Activated CD8-positive, alpha-beta memory T cell treated with anti-CD3 and anti-CD28 coated beads, Interleukin-2, amount 10 ng/mL, durations not matched to agents 7 days and 5 days (primary cell): ENCODE results near the gene SNRPA. TPM values are rescaled to one million over a fixed set of nuclear protein-coding genes. Genes with fewer than 3 reads are reported as not detected.

ENCODE experiments used
- ATAC-seq: fragments of 150-1000 bp; cut with Tn5 transposase; one replicate; pipeline ENCODE4 v1.10.0; 2021; ENCODE audit warnings: moderate library complexity
- CTCF ChIA-PET: fragments of 350-600 bp; sonication (Branson Sonifier 250); formaldehyde crosslinking; loops from one replicate; lab custom pipeline; 2021; ENCODE audit warnings: antibody characterized with exemption; lab: Charles Lee
- DNase-seq: peaks from one replicate; pipeline ENCODE4 v3.0.0-alpha.2; 2020
- H3K27ac Mint-ChIP-seq: one replicate; pipeline ENCODE4 v1.8.0; 2021; ENCODE audit warnings: mild to moderate bottlenecking, mixed read lengths
- H3K27me3 Mint-ChIP-seq: one replicate; pipeline ENCODE4 v1.8.0; 2021; ENCODE audit warnings: mixed read lengths
- H3K36me3 Mint-ChIP-seq: one replicate; pipeline ENCODE4 v1.8.0; 2021; ENCODE audit warnings: mild to moderate bottlenecking, mixed read lengths
- H3K4me1 Mint-ChIP-seq: one replicate; pipeline ENCODE4 v1.8.0; 2021; ENCODE audit warnings: mixed read lengths
- H3K4me3 Mint-ChIP-seq: one replicate; pipeline ENCODE4 v1.8.0; 2021; ENCODE audit warnings: mild to moderate bottlenecking, moderate library complexity, mixed read lengths
- H3K9me3 Mint-ChIP-seq: one replicate; pipeline ENCODE4 v1.8.0; 2022; ENCODE audit warnings: low read depth, mixed read lengths
- total RNA-seq, 2 experiments: library from RNA; stranded (reverse); gene quantifications; one replicate each; pipeline ENCODE4 v1.2.3, GENCODE V29; 2021

Gene SNRPA
- total RNA-seq, 2 experiments from 2014 or later, result 176 to 193 TPM

- no peaks in the 10 kb centered on the region for H3K27me3 Mint-ChIP-seq
- peaks cover 10% of the 10 kb centered on the region for H3K36me3 Mint-ChIP-seq
- CTCF ChIA-PET, result interaction anchor here (1.2 to 2.1 kb wide), 9 partner anchors 25 to 103 kb away, joined by 3 to 14 read pairs (median 5); partner anchors contain the start of genes ACTMAP, EGLN2, NUMBL and RAB4B
- ATAC-seq, result peak; percentile 4
- peaks cover 66% of the 10 kb centered on the region for H3K4me1 Mint-ChIP-seq
- H3K9me3 Mint-ChIP-seq, result no peaks in the 10 kb centered on the region
- peak overlapping the region; percentile 96 for H3K27ac Mint-ChIP-seq
- DNase-seq, result peak; percentile 73
- H3K4me3 Mint-ChIP-seq, result peak overlapping the region; percentile 94
Observed at GRCh38 chr19:40716031-40716481, 34.9 kb upstream of the SNRPA start.

GRCh38 chr19:40716482-40717324 lies 34.3 kb upstream of the SNRPA start, which contains the start of the genes COQ8B and ITPKC:
TSS of gene COQ8B (minus strand) at chr19:40716886. CDS start at chr19:40714632, 2,254 bp downstream.
TSS of gene ITPKC (plus strand) at chr19:40717112. CDS start at chr19:40717136, 24 bp downstream.
- peaks cover 6% of the 10 kb centered on the region for H3K36me3 Mint-ChIP-seq
- peak within 1 kb of the TSS; percentile 94 for H3K4me3 Mint-ChIP-seq
- ATAC-seq (peak; percentile 70), DNase-seq (peak; percentile 100)
- H3K27me3 Mint-ChIP-seq, result no peaks in the 10 kb centered on the region
- peak within 1 kb of the TSS; percentile 96 for H3K27ac Mint-ChIP-seq
- CTCF ChIA-PET, result interaction anchor here (0.6 to 2.1 kb wide), 11 partner anchors 15 to 103 kb away, joined by 3 to 14 read pairs (median 5); partner anchors contain the start of genes ACTMAP, EGLN2, NUMBL and RAB4B
- H3K4me1 Mint-ChIP-seq, result peaks cover 64% of the 10 kb centered on the region
- H3K9me3 Mint-ChIP-seq, result no peaks in the 10 kb centered on the region

- no peak for DNase-seq
- Mint-ChIP-seq H3K4me1 (peaks cover 65% of the 10 kb centered on the region), H3K4me3 (peak overlapping the region; percentile 73), H3K27me3 (no peaks in the 10 kb centered on the region), H3K36me3 (peaks cover 6% of the 10 kb centered on the region), H3K9me3 (no peaks in the 10 kb centered on the region), H3K27ac (peak overlapping the region; percentile 80)
- CTCF ChIA-PET, result interaction anchor here (1.5 to 2.1 kb wide), 7 partner anchors 15 to 102 kb away, joined by 3 to 14 read pairs (median 5); partner anchors contain the start of genes ACTMAP, EGLN2, NUMBL and SNRPA
- no peak for ATAC-seq
Observed at GRCh38 chr19:40717325-40717879, 33.6 kb upstream of the SNRPA start.

GRCh38 chr19:40717880-40718773 lies 32.9 kb upstream of the SNRPA start:
- CTCF ChIA-PET, result interaction anchor here (1.5 to 2.1 kb wide), 5 partner anchors 14 to 101 kb away, joined by 3 to 14 read pairs (median 8); partner anchors contain the start of genes ACTMAP, EGLN2, NUMBL and SNRPA
- H3K27ac Mint-ChIP-seq, result peak overlapping the region; percentile 80
- peaks cover 6% of the 10 kb centered on the region for H3K36me3 Mint-ChIP-seq
- H3K9me3 Mint-ChIP-seq, result no peaks in the 10 kb centered on the region
- DNase-seq (no peak), ATAC-seq (no peak)
- H3K27me3 Mint-ChIP-seq, result no peaks in the 10 kb centered on the region
- peak overlapping the region; percentile 73 for H3K4me3 Mint-ChIP-seq
- H3K4me1 Mint-ChIP-seq, result peaks cover 64% of the 10 kb centered on the region

GRCh38 chr19:40718774-40719391 lies 32.1 kb upstream of the SNRPA start:
- DNase-seq, result no peak
- CTCF ChIA-PET, result no interaction called here
- Mint-ChIP-seq H3K36me3 (peaks cover 9% of the 10 kb centered on the region), H3K4me1 (peaks cover 63% of the 10 kb centered on the region), H3K27ac (peak overlapping the region; percentile 78), H3K4me3 (peak overlapping the region; percentile 73), H3K27me3 (no peaks in the 10 kb centered on the region), H3K9me3 (no peaks in the 10 kb centered on the region)
- ATAC-seq, result no peak

- Mint-ChIP-seq H3K4me3 (peak overlapping the region; percentile 73), H3K9me3 (no peaks in the 10 kb centered on the region), H3K36me3 (peaks cover 10% of the 10 kb centered on the region), H3K4me1 (peaks cover 61% of the 10 kb centered on the region), H3K27ac (no peak overlapping the region), H3K27me3 (no peaks in the 10 kb centered on the region)
- DNase-seq (no peak), ATAC-seq (no peak)
- CTCF ChIA-PET, result no interaction called here
Observed at GRCh38 chr19:40719414-40719894, 31.5 kb upstream of the SNRPA start.

GRCh38 chr19:40721140-40721486 lies 29.9 kb upstream of the SNRPA start:
- H3K27ac Mint-ChIP-seq, result no peak overlapping the region
- no peaks in the 10 kb centered on the region for H3K9me3 Mint-ChIP-seq
- CTCF ChIA-PET, result interaction anchor here (1.5 kb wide), 1 partner anchor 23 kb away, joined by 4 read pairs; no protein-coding TSS in a partner anchor
- H3K36me3 Mint-ChIP-seq, result peaks cover 14% of the 10 kb centered on the region
- H3K4me3 Mint-ChIP-seq, result no peak overlapping the region
- H3K27me3 Mint-ChIP-seq, result no peaks in the 10 kb centered on the region
- ATAC-seq (no peak), DNase-seq (no peak)
- H3K4me1 Mint-ChIP-seq, result peaks cover 52% of the 10 kb centered on the region

GRCh38 chr19:40721936-40722661 lies 28.9 kb upstream of the SNRPA start:
- Mint-ChIP-seq H3K4me3 (no peak overlapping the region), H3K9me3 (no peaks in the 10 kb centered on the region), H3K27ac (no peak overlapping the region), H3K4me1 (peaks cover 49% of the 10 kb centered on the region), H3K36me3 (peaks cover 14% of the 10 kb centered on the region), H3K27me3 (no peaks in the 10 kb centered on the region)
- CTCF ChIA-PET, result interaction anchor here (0.8 to 0.9 kb wide), 2 partner anchors 21 to 31 kb away, joined by 3 read pairs; partner anchors contain the start of gene NUMBL
- DNase-seq, result no peak
- ATAC-seq, result no peak

- peaks cover 38% of the 10 kb centered on the region for H3K4me1 Mint-ChIP-seq
- H3K36me3 Mint-ChIP-seq, result peaks cover 18% of the 10 kb centered on the region
- no peaks in the 10 kb centered on the region for H3K9me3 Mint-ChIP-seq
- no peak for ATAC-seq
- no peak overlapping the region for H3K4me3 Mint-ChIP-seq
- CTCF ChIA-PET, result no interaction called here
- H3K27ac Mint-ChIP-seq, result no peak overlapping the region
- no peak for DNase-seq
- no peaks in the 10 kb centered on the region for H3K27me3 Mint-ChIP-seq
Observed at GRCh38 chr19:40723661-40724254, 27.2 kb upstream of the SNRPA start.

GRCh38 chr19:40724315-40724714 lies 26.7 kb upstream of the SNRPA start:
- Mint-ChIP-seq H3K9me3 (no peaks in the 10 kb centered on the region), H3K27me3 (no peaks in the 10 kb centered on the region), H3K4me3 (no peak overlapping the region), H3K36me3 (peaks cover 18% of the 10 kb centered on the region), H3K27ac (no peak overlapping the region), H3K4me1 (peaks cover 33% of the 10 kb centered on the region)
- DNase-seq (no peak), ATAC-seq (no peak)
- CTCF ChIA-PET, result no interaction called here

- H3K4me1 Mint-ChIP-seq, result peaks cover 28% of the 10 kb centered on the region
- H3K36me3 Mint-ChIP-seq, result peaks cover 18% of the 10 kb centered on the region
- H3K27me3 Mint-ChIP-seq, result no peaks in the 10 kb centered on the region
- H3K9me3 Mint-ChIP-seq, result no peaks in the 10 kb centered on the region
- ATAC-seq, result peak; percentile 54
- CTCF ChIA-PET, result no interaction called here
- no peak overlapping the region for H3K4me3 Mint-ChIP-seq
- no peak for DNase-seq
- H3K27ac Mint-ChIP-seq, result no peak overlapping the region
Observed at GRCh38 chr19:40724855-40725254, 26.1 kb upstream of the SNRPA start.
